ENCODE data around the gene ZFYVE26.

ZFYVE26 gene

GRCh38 chr14:67722293-67722692 lies 94.1 kb downstream of the ZFYVE26 start:
- TF ChIP-seq CEBPB (IDR thresholded peaks at IDR 0.05) (no peak), ZBTB7A (IDR thresholded peaks at IDR 0.05; ENCODE audit: low read depth) (no peak), TEAD4 (IDR thresholded peaks at IDR 0.05) (no peak), TAF1 (IDR thresholded peaks at IDR 0.05; ENCODE audit: low read depth) (no peak), REST (IDR thresholded peaks at IDR 0.05; ENCODE audit: low read depth) (no peak)

GRCh38 chr14:67721875-67722274 lies 94.5 kb downstream of the ZFYVE26 start:
- TF ChIP-seq USF1 (IDR thresholded peaks at IDR 0.05) (no peak), EP300 (IDR thresholded peaks at IDR 0.05; ENCODE audit: borderline replicate concordance) (no peak), REST (IDR thresholded peaks at IDR 0.05; ENCODE audit: low read depth) (no peak), TEAD4 (IDR thresholded peaks at IDR 0.05) (no peak), CREB1 (IDR thresholded peaks at IDR 0.05; ENCODE audit: low read depth) (no peak), NFIC (IDR thresholded peaks at IDR 0.05) (no peak), ZBTB7A (IDR thresholded peaks at IDR 0.05; ENCODE audit: low read depth) (no peak), RAD21 (IDR thresholded peaks at IDR 0.05; ENCODE audit: low read depth) (no peak), TCF12 (IDR thresholded peaks at IDR 0.05; ENCODE audit: low read depth) (no peak), YY1 (IDR thresholded peaks at IDR 0.05; ENCODE audit: low read depth) (no peak), FOXM1 (IDR thresholded peaks at IDR 0.05; ENCODE audit: borderline replicate concordance, low read depth) (no peak), TAF1 (IDR thresholded peaks at IDR 0.05; ENCODE audit: low read depth) (no peak), CEBPB (IDR thresholded peaks at IDR 0.05) (no peak), EGR1 (IDR thresholded peaks at IDR 0.05) (no peak), MAX (IDR thresholded peaks at IDR 0.05) (no peak)

GRCh38 chr14:67719866-67720265 lies 96.5 kb downstream of the ZFYVE26 start:
- TF ChIP-seq TEAD4 (IDR thresholded peaks at IDR 0.05) (no peak), MAX (IDR thresholded peaks at IDR 0.05) (no peak), RAD21 (IDR thresholded peaks at IDR 0.05; ENCODE audit: low read depth) (no peak), ZBTB7A (IDR thresholded peaks at IDR 0.05; ENCODE audit: low read depth) (no peak), EGR1 (IDR thresholded peaks at IDR 0.05) (no peak), FOXM1 (IDR thresholded peaks at IDR 0.05; ENCODE audit: borderline replicate concordance, low read depth) (no peak), EP300 (IDR thresholded peaks at IDR 0.05; ENCODE audit: borderline replicate concordance) (no peak), CREB1 (IDR thresholded peaks at IDR 0.05; ENCODE audit: low read depth) (no peak), YY1 (IDR thresholded peaks at IDR 0.05; ENCODE audit: low read depth) (no peak), NFIC (IDR thresholded peaks at IDR 0.05) (no peak), TAF1 (IDR thresholded peaks at IDR 0.05; ENCODE audit: low read depth) (no peak), CEBPB (IDR thresholded peaks at IDR 0.05) (no peak), TCF12 (IDR thresholded peaks at IDR 0.05; ENCODE audit: low read depth) (no peak), REST (IDR thresholded peaks at IDR 0.05; ENCODE audit: low read depth) (no peak)

GRCh38 chr14:67718265-67718664 lies 98.1 kb downstream of the ZFYVE26 start:
- TF ChIP-seq ZBTB7A (IDR thresholded peaks at IDR 0.05; ENCODE audit: low read depth) (no peak), USF1 (IDR thresholded peaks at IDR 0.05) (no peak), EP300 (IDR thresholded peaks at IDR 0.05; ENCODE audit: borderline replicate concordance) (no peak), YY1 (IDR thresholded peaks at IDR 0.05; ENCODE audit: low read depth) (no peak), REST (IDR thresholded peaks at IDR 0.05; ENCODE audit: low read depth) (no peak), NFIC (IDR thresholded peaks at IDR 0.05) (no peak), CEBPB (IDR thresholded peaks at IDR 0.05) (no peak), TAF1 (IDR thresholded peaks at IDR 0.05; ENCODE audit: low read depth) (no peak), TCF12 (IDR thresholded peaks at IDR 0.05; ENCODE audit: low read depth) (no peak), RAD21 (IDR thresholded peaks at IDR 0.05; ENCODE audit: low read depth) (no peak), MAX (IDR thresholded peaks at IDR 0.05) (no peak), CREB1 (IDR thresholded peaks at IDR 0.05; ENCODE audit: low read depth) (no peak), TEAD4 (IDR thresholded peaks at IDR 0.05) (no peak), FOXM1 (IDR thresholded peaks at IDR 0.05; ENCODE audit: borderline replicate concordance, low read depth) (no peak)

Measured in Ishikawa (cell line).